Right cardiac atrium (tissue), 5 donors: ENCODE measurements around the gene UNC79. TPM values are rescaled to one million over a fixed set of nuclear protein-coding genes. Genes with fewer than 3 reads are reported as not detected.
A peak's percentile ranks its signal among the peaks of the same experiment; 100 is the strongest.
"Not testable (repeated sequence)": the region's sequence is repeated elsewhere in the genome, so short reads cannot be mapped to it uniquely, and the experiment has no call there.

Source experiments
- ATAC-seq, 2 donors: fragments of 200-7000 bp; cut with Tn5 transposase; one replicate each; pipeline versions ENCODE4 v1.8.0 to v1.9.1; 2020; ENCODE audit warnings: moderate library complexity in 2 of 2, mild to moderate bottlenecking in 1 of 2
- DNase-seq, 3 donors: peaks; one replicate each; pipeline ENCODE4 v3.0.0-alpha.2; 2020
- H3K27ac ChIP-seq: one replicate; pipeline ENCODE4 v1.5.1; 2013; ENCODE audit warnings: mild to moderate bottlenecking, low read length, control low read depth, moderate library complexity
- H3K27me3 ChIP-seq: one replicate; pipeline ENCODE4 v1.6.1; 2013; ENCODE audit not compliant: control insufficient read depth, insufficient read depth
- H3K4me1 ChIP-seq: one replicate; pipeline ENCODE4 v1.6.1; 2013; ENCODE audit warnings: low read length; ENCODE audit not compliant: control insufficient read depth, insufficient read depth
- H3K4me3 ChIP-seq: one replicate; pipeline ENCODE4 v1.5.1; 2013; ENCODE audit warnings: low read length, control low read depth
- H3K9me3 ChIP-seq: one replicate; pipeline ENCODE4 v1.6.1; 2013; ENCODE audit warnings: low read length; ENCODE audit not compliant: control insufficient read depth
- WGBS: extraction: QIAGEN DNeasy Blood & Tissue Kit; methylation state at CpG from one replicate; pipeline ENCODE4 v1.1.7; 2013; 5-methylcytosine and 5-hydroxymethylcytosine counted together
- intact Hi-C, 4 donors: fragments of 100-400 bp; cut with DNase I; formaldehyde crosslinking; loops; one replicate each; pipeline versions ENCODE4 v1.11.0 to v1.14.0; 2022 to 2023
- polyA plus RNA-seq: library from polyadenylated mRNA; stranded (reverse); fragments of 200-250 nt; gene quantifications from one replicate; pipeline ENCODE4 v1.2.3, GENCODE V29; 2013
- total RNA-seq, 4 donors: library from RNA; stranded (reverse); fragmentation: NEBNext Ultra II Directional; extraction: Animal tissue kit (Norgen Biotek cat#: 25700); gene quantifications; one replicate each; pipeline ENCODE4 v1.2.1, GENCODE V29; 2021
- donor health status: healthy with polysubstance abuse.
- donor health status: DM: no; HTN: yes; CAD: no.
- donor health status: DM: no; HTN: no; CAD: no.
- donor health status: DM: no; HTN: yes; CAD: no; lungs with severe emphysema.
- donor health status: DM: yes; HTN: yes; CAD: no.

UNC79 gene
- total and polyA plus RNA-seq, 5 donors, result 0.16 to 0.40 (median 0.22) TPM

DNA sequence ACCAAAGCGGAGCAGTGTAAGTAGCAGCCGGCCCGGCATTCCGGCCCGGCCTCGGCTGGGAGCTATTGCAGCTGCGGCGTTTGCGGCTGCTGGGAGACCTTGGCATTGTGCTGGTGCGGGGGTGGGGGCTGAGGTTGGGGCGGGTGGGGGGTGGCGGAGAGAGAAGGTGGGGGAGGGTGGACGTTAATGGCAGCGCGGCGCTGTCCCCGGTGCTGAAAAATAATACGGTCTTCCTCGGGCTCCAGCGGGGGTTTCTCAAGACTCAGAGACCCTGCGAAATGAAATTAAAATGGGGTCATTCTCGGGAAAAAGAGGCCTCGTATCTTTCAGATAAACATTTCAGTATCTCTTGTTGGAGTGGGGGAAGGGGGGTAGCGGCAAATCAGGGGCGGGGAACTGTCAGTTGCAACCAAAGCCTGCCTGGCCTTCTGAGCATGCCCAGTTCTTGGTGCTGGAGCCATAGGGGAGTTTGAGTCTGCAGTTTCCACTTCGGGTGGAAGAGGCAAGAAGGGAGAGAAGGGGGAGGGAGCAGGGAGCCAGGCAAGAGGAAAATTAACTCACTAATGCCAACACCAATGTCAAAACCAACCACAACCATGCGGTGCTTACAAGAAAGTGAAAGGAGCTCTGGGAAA is 414 bp downstream of the UNC79 start:
- DNase-seq (peak in 2 of 3 donors; percentile 40 to 56), ATAC-seq (peak in 1 of 2 donors; percentile 19)
- intact Hi-C loops, result no loop called here
- peaks cover 4% of the 10 kb centered on the region for H3K4me1 ChIP-seq
- peaks cover 3% of the 10 kb centered on the region for H3K27me3 ChIP-seq
- 2% methylated on average over 27 of the region's 27 CpGs for WGBS
- no peak overlapping the region for H3K27ac ChIP-seq
- no peaks in the 10 kb centered on the region for H3K9me3 ChIP-seq
- peak overlapping the region; percentile 53 for H3K4me3 ChIP-seq

GRCh38 chr14:93454224-93454623 is 23.5 kb downstream of the UNC79 start:
- H3K4me3 ChIP-seq, result no peak overlapping the region
- ATAC-seq, result no peak
- WGBS, result 63% methylated on average over 1 of the region's 1 CpG
- no peaks in the 10 kb centered on the region for H3K27me3 ChIP-seq
- no peaks in the 10 kb centered on the region for H3K9me3 ChIP-seq
- no peaks in the 10 kb centered on the region for H3K4me1 ChIP-seq
- no peak for DNase-seq
- intact Hi-C loops, result no loop called here
- no peak overlapping the region for H3K27ac ChIP-seq

- Histone ChIP-seq H3K4me1 (no peaks in the 10 kb centered on the region), H3K27ac (no peak overlapping the region), H3K9me3 (no peaks in the 10 kb centered on the region), H3K4me3 (no peak overlapping the region), H3K27me3 (no peaks in the 10 kb centered on the region)
- ATAC-seq (no peak), DNase-seq (no peak)
- intact Hi-C loops, result no loop called here
These were observed 25.6 kb downstream of the UNC79 start for GRCh38 chr14:93456356-93456755.

DNA sequence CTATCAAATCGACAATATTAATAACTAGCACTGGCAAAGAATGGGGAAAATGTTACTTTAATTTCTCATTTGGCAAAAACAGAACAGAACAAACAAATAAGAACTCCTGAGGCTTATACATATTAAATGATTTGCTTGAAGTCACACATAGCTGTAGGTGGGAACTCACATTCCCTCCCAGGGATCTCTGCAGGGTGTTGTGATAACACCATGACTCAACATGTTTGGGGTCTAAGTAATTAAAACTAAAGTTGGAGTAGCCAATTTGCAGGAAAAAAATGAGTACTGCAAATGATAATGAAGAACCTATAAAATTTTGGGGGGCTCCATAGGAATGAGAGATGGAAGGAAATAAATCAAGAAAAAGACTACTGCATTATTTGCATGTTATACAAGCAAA is 27.5 kb downstream of the UNC79 start:
- Histone ChIP-seq H3K9me3 (no peaks in the 10 kb centered on the region), H3K4me1 (no peaks in the 10 kb centered on the region), H3K4me3 (no peak overlapping the region), H3K27me3 (no peaks in the 10 kb centered on the region), H3K27ac (no peak overlapping the region)
- WGBS, result 80% methylated on average over 1 of the region's 1 CpG
- ATAC-seq, result no peak
- DNase-seq, result no peak
- intact Hi-C loops, result no loop called here

DNA sequence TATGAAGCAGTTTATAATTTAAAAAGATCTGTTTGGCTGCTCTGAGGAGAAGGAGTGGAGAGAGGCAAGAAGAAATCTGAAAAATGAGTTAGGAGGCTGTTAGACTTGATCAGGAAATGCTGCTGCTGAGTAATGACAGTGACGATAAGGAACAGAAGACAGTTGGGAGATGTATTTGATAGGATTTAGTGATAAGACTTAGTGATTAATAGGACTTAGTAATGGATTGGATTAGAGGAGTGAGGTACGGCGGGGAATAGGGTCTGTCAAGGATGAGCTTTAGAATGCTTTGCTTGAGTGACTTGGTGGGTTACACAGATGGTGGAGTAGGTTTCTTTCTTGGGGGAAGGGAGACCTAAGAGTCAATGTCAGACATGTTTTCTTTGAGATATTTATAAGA is 31.7 kb downstream of the UNC79 start:
- no peaks in the 10 kb centered on the region for H3K4me1 ChIP-seq
- WGBS, result 76% methylated on average over 3 of the region's 3 CpGs
- ATAC-seq, result no peak

DNA sequence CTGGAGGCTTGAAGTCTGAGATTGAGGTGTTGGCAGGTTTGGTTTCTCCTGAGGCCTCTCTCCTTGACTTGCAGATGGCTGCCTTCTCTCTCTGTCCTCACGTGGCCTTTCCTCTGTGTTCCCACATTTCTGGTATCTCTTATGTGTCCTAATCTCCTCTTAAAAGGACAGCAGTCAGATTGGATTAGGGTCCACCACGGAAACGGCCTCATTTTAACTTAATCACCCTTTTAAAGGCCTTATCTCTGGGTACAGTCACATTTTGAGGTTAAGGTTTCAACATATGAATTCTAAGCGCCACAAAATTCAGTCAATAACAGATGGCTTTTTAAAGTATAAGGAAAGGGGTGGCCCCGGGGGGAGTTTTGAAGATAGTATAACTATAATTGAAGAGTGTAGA is 33.5 kb downstream of the UNC79 start:
- no peak overlapping the region for H3K27ac ChIP-seq
- intact Hi-C loops, result no loop called here
- WGBS, result 25% methylated on average over 5 of the region's 5 CpGs
- no peaks in the 10 kb centered on the region for H3K27me3 ChIP-seq
- DNase-seq (no peak), ATAC-seq (no peak)
- no peak overlapping the region for H3K4me3 ChIP-seq
- H3K4me1 ChIP-seq, result no peaks in the 10 kb centered on the region
- no peaks in the 10 kb centered on the region for H3K9me3 ChIP-seq

More for the DNA sequence above, 31.7 kb downstream of the UNC79 start:
- DNase-seq, result no peak
- H3K4me3 ChIP-seq, result no peak overlapping the region
- no peaks in the 10 kb centered on the region for H3K9me3 ChIP-seq
- no peak overlapping the region for H3K27ac ChIP-seq
- no peaks in the 10 kb centered on the region for H3K27me3 ChIP-seq
- intact Hi-C loops, result no loop called here

DNA sequence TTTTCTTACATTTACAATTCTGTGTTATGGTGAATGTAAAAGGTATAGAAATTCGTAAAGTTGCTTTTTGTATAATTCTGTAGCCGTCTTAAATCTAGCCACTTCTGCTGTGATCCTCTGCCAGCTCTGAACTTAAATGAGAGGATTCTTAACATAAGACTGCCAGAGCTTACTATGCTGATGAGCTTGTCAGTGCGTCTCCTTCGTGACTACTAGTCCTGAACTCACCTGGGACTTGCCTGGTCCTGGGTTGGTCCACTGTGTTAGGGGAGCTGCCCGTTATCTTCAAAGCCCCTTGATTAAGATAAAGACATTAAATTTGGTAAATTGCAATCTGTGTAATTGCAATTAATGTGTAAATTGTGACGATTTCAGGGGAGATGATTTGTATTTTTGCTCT is 44.7 kb downstream of the UNC79 start:
- WGBS, result 73% methylated on average over 6 of the region's 6 CpGs
- Histone ChIP-seq H3K27me3 (no peaks in the 10 kb centered on the region), H3K9me3 (no peaks in the 10 kb centered on the region), H3K4me3 (no peak overlapping the region), H3K27ac (no peak overlapping the region), H3K4me1 (no peaks in the 10 kb centered on the region)
- no peak for ATAC-seq
- intact Hi-C loops, result no loop called here
- no peak for DNase-seq

- H3K27me3 ChIP-seq, result no peaks in the 10 kb centered on the region
- H3K4me3 ChIP-seq, result no peak overlapping the region
- ATAC-seq (no peak), DNase-seq (no peak)
- no peak overlapping the region for H3K27ac ChIP-seq
- no peaks in the 10 kb centered on the region for H3K9me3 ChIP-seq
- 89% methylated on average over 3 of the region's 3 CpGs for WGBS
- intact Hi-C loops, result no loop called here
- H3K4me1 ChIP-seq, result no peaks in the 10 kb centered on the region
These were observed 45.6 kb downstream of the UNC79 start for GRCh38 chr14:93476305-93476704.

DNA sequence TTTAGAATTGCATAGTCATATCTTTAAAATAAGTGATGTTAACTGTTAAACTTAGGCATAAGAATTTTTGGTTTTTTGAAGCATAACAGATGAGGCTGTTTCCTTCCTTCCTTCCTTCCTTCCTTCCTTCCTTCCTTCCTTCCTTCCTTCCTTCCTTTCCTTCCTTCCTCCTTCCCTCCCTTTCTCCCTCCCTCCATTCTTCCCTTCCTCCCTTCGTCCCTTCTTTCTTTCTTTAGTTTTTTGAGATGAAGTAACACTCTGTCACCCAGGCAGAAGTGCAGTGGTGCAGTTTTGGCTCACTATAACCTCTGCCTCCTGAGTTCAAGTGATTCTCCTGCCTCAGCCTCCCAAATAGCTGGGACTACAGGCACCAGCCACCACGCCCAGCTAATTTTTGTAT is 48.3 kb downstream of the UNC79 start:
- DNase-seq, intact Hi-C loops, ATAC-seq, H3K4me3 ChIP-seq, H3K9me3 ChIP-seq, H3K27me3 ChIP-seq, H3K27ac ChIP-seq, H3K4me1 ChIP-seq: not testable (repeated sequence)
- WGBS, result 59% methylated on average over 2 of the region's 2 CpGs

- intact Hi-C loops, result no loop called here
- Histone ChIP-seq H3K27me3 (no peaks in the 10 kb centered on the region), H3K9me3 (no peaks in the 10 kb centered on the region), H3K4me1 (no peaks in the 10 kb centered on the region), H3K4me3 (no peak overlapping the region), H3K27ac (no peak overlapping the region)
- no peak for ATAC-seq
- DNase-seq, result no peak
These were observed 50.1 kb downstream of the UNC79 start for GRCh38 chr14:93480867-93481266.

DNA sequence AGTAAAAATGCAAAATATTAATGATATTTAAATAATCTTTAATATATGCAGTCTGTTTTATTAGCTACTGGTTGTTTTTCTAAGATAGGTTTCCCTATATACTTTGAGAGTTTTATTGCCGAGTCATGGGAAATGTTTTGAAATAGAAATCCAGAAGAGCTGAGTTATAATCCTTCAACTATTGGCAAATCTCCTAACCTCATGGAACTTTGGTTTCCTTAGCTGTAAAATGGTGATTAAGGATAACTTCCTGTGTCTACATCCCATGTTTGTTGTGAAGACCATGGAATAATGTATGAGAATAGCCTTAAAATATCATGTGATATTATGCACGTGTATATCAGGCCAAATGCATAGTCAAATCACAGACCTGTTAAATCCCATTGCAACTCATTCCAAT is 51.0 kb downstream of the UNC79 start:
- Histone ChIP-seq H3K9me3 (no peaks in the 10 kb centered on the region), H3K4me3 (no peak overlapping the region), H3K4me1 (no peaks in the 10 kb centered on the region), H3K27me3 (no peaks in the 10 kb centered on the region), H3K27ac (no peak overlapping the region)
- ATAC-seq (no peak), DNase-seq (no peak)
- WGBS, result 56% methylated on average over 2 of the region's 2 CpGs
- intact Hi-C loops, result no loop called here

DNA sequence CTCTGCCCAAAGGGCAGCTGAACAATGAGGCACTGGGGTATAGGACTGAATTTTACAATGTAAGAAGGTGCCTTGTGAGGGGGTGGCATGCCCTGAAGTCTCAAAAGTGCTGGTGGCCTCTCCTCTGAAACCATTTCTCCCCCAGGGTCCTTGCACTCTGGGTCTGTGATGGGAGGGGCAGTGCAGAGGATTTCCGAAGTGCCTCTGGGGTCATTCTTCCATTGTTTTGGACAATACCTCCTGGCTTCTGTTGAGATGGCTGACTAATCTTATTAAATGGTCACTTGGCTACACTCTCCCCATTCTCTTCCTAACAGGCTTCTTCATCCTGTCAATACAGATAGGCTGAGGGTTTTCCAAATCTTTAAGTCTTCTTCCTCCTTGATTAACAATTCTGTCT is 59.3 kb downstream of the UNC79 start:
- DNase-seq (no peak), ATAC-seq (no peak)
- Histone ChIP-seq H3K27ac (no peak overlapping the region), H3K4me3 (no peak overlapping the region), H3K9me3 (no peaks in the 10 kb centered on the region), H3K27me3 (no peaks in the 10 kb centered on the region), H3K4me1 (no peaks in the 10 kb centered on the region)
- WGBS, result 50% methylated on average over 1 of the region's 1 CpG
- intact Hi-C loops, result no loop called here
